H4 (cell line): ENCODE measurements around the gene LHX5. TPM values are rescaled to one million over a fixed set of nuclear protein-coding genes. Genes with fewer than 3 reads are reported as not detected.
"Not testable (repeated sequence)": the region's sequence is repeated elsewhere in the genome, so short reads cannot be mapped to it uniquely, and the experiment has no call there.

ENCODE experiments used
- DNase-seq: peaks from one replicate; pipeline ENCODE4 v3.0.0-alpha.2; 2015; ENCODE audit warnings: low spot score
- total RNA-seq: library from RNA; depleted of rRNA; stranded (reverse); fragments of >200 nt; shearing (Covaris generic); gene quantifications from 2 replicates; pipeline ENCODE4 v1.2.3, GENCODE V29; 2014; rRNA removed

LHX5 gene
- not detected in 2 replicates for total RNA-seq

- DNase-seq: no peak
Observed at GRCh38 chr12:113471619-113472171, at the start of gene LHX5. LHX5 (minus strand) TSS chr12:113471871; CDS start chr12:113471498, 373 bp downstream.

GRCh38 chr12:113519464-113520307, 48.0 kb upstream of the LHX5 start:
- DNase-seq: no peak

- no peak for DNase-seq
Observed at GRCh38 chr12:113515082-113515856, 43.6 kb upstream of the LHX5 start.

GRCh38 chr12:113514602-113515001, 42.9 kb upstream of the LHX5 start:
- DNase-seq: no peak

GRCh38 chr12:113512568-113512967, 40.9 kb upstream of the LHX5 start:
- DNase-seq: no peak

GRCh38 chr12:113506867-113507266, 35.2 kb upstream of the LHX5 start:
- no peak for DNase-seq

- DNase-seq: no peak
Observed at GRCh38 chr12:113505941-113506340, 34.3 kb upstream of the LHX5 start.

- no peak for DNase-seq
Observed at GRCh38 chr12:113504917-113505316, 33.2 kb upstream of the LHX5 start.

GRCh38 chr12:113500782-113501311, 29.2 kb upstream of the LHX5 start:
- no peak for DNase-seq

- DNase-seq: no peak
Observed at GRCh38 chr12:113500306-113500675, 28.6 kb upstream of the LHX5 start.

- no peak for DNase-seq
Observed at GRCh38 chr12:113498490-113498889, 26.8 kb upstream of the LHX5 start.

- no peak for DNase-seq
Observed at GRCh38 chr12:113497693-113498092, 26.0 kb upstream of the LHX5 start.

GRCh38 chr12:113495941-113496340, 24.3 kb upstream of the LHX5 start:
- not testable (repeated sequence) for DNase-seq

- no peak for DNase-seq
Observed at GRCh38 chr12:113488322-113488721, 16.7 kb upstream of the LHX5 start.

GRCh38 chr12:113486722-113487121, 15.1 kb upstream of the LHX5 start:
- no peak for DNase-seq

GRCh38 chr12:113485330-113485729, 13.7 kb upstream of the LHX5 start:
- DNase-seq: no peak

GRCh38 chr12:113482334-113482733, 10.7 kb upstream of the LHX5 start:
- DNase-seq: no peak

- no peak for DNase-seq
Observed at GRCh38 chr12:113480336-113480971, 8.8 kb upstream of the LHX5 start.

GRCh38 chr12:113479590-113480335, 8.1 kb upstream of the LHX5 start:
- DNase-seq: no peak

- DNase-seq: no peak
Observed at GRCh38 chr12:113479216-113479589, 7.5 kb upstream of the LHX5 start.

GRCh38 chr12:113478351-113479011, 6.8 kb upstream of the LHX5 start:
- DNase-seq: no peak
